Fibroblast of lung (primary cell): ENCODE measurements around the gene PRIM1. TPM values are rescaled to one million over a fixed set of nuclear protein-coding genes. Genes with fewer than 3 reads are reported as not detected.

ENCODE experiments used
- DNase-seq, 2 donors: peaks; one replicate each; pipeline versions ENCODE4 v3.0.0 to v3.0.0-alpha.2; 2010; ENCODE audit warnings: low read depth in 2 of 2
- H2AFZ ChIP-seq: 2 replicates; pipeline ENCODE4 v1.5.1; 2012; ENCODE audit warnings: low read length, control low read depth, inconsistent platforms
- H3K27ac ChIP-seq: 2 replicates; pipeline ENCODE4 v1.5.1; 2011; ENCODE audit warnings: low read length, control low read depth; ENCODE audit not compliant: insufficient read depth
- H3K27me3 ChIP-seq: 2 replicates; pipeline ENCODE4 v1.5.1; 2011; ENCODE audit warnings: mild to moderate bottlenecking, low read length; ENCODE audit not compliant: control insufficient read depth, insufficient read depth
- H3K36me3 ChIP-seq: 2 replicates; pipeline ENCODE4 v1.5.1; 2011; ENCODE audit warnings: low read length; ENCODE audit not compliant: control insufficient read depth, insufficient read depth
- H3K4me1 ChIP-seq: 2 replicates; pipeline ENCODE4 v1.5.1; 2011; ENCODE audit warnings: low read length; ENCODE audit not compliant: control insufficient read depth, insufficient read depth; ENCODE audit errors: extremely low read depth
- H3K4me2 ChIP-seq: 2 replicates; pipeline ENCODE4 v1.5.1; 2011; ENCODE audit warnings: low read length, control low read depth; ENCODE audit not compliant: insufficient read depth; ENCODE audit errors: extremely low read depth
- H3K4me3 ChIP-seq, 4 experiments: fragments of 200-600 bp in 1 of 4; sonication (generic) in 1 of 4; replicated peaks in 1 of 4; 2 replicates each; pipeline ENCODE4 v1.5.1; 2011 to 2016; ENCODE audit warnings: low read length in 4 of 4, low read depth in 3 of 4, mild to moderate bottlenecking in 3 of 4, control low read depth in 2 of 4, inconsistent platforms in 1 of 4, mixed read lengths in 1 of 4; ENCODE audit not compliant: insufficient read depth in 1 of 4; ENCODE audit errors: control extremely low read depth in 1 of 4
- H3K79me2 ChIP-seq: 2 replicates; pipeline ENCODE4 v1.5.1; 2012; ENCODE audit warnings: mild to moderate bottlenecking, low read length, inconsistent platforms; ENCODE audit not compliant: control insufficient read depth, insufficient read depth
- H3K9ac ChIP-seq: 2 replicates; pipeline ENCODE4 v1.5.1; 2011; ENCODE audit warnings: mild to moderate bottlenecking, low read length, control low read depth; ENCODE audit not compliant: insufficient read depth
- H3K9me3 ChIP-seq: 2 replicates; pipeline ENCODE4 v1.5.1; 2012; ENCODE audit warnings: low read depth, low read length; ENCODE audit not compliant: control insufficient read depth, insufficient read depth
- H4K20me1 ChIP-seq: 2 replicates; pipeline ENCODE4 v1.5.1; 2011; ENCODE audit warnings: low read length; ENCODE audit not compliant: control insufficient read depth, insufficient read depth; ENCODE audit errors: extremely low read depth
- EZH2 ChIP-seq: IDR thresholded peaks from 2 replicates; pipeline ENCODE4 v1.5.1; 2012; ENCODE audit warnings: low read length, control low read depth, mild to moderate bottlenecking; ENCODE audit errors: missing control alignments
- polyA plus RNA-seq, 2 donors: library from polyadenylated mRNA; depleted of rRNA in 1 of 2; stranded (reverse) in 1 of 2; unstranded in 1 of 2; fragments of >200 nt; gene quantifications; 2 replicates each; pipeline ENCODE4 v1.2.1, GENCODE V29; 2011 to 2012; ENCODE audit warnings: missing spikeins in 1 of 2
- total RNA-seq: library from RNA; depleted of rRNA; stranded (reverse); fragments of >200 nt; gene quantifications from 2 replicates; pipeline ENCODE4 v1.2.1, GENCODE V29; 2014
- TF ChIP-seq, protein P1 (sequence below), 2 donors: IDR thresholded peaks in 1 of 2; conservative IDR thresholded peaks in 1 of 2; 1 replicate in 1 of 2; 2 replicates in 1 of 2; pipeline ENCODE4 v1.5.1; 2011 to 2012; ENCODE audit warnings: low read length in 2 of 2, control low read depth in 1 of 2, inconsistent platforms in 1 of 2, low read depth in 1 of 2, mild to moderate bottlenecking in 1 of 2

PRIM1 gene
- total and polyA plus RNA-seq, 2 donors (not counting 1 experiment from before 2014, with no cell fraction given) = 6.1 to 7.1 TPM

DNA sequence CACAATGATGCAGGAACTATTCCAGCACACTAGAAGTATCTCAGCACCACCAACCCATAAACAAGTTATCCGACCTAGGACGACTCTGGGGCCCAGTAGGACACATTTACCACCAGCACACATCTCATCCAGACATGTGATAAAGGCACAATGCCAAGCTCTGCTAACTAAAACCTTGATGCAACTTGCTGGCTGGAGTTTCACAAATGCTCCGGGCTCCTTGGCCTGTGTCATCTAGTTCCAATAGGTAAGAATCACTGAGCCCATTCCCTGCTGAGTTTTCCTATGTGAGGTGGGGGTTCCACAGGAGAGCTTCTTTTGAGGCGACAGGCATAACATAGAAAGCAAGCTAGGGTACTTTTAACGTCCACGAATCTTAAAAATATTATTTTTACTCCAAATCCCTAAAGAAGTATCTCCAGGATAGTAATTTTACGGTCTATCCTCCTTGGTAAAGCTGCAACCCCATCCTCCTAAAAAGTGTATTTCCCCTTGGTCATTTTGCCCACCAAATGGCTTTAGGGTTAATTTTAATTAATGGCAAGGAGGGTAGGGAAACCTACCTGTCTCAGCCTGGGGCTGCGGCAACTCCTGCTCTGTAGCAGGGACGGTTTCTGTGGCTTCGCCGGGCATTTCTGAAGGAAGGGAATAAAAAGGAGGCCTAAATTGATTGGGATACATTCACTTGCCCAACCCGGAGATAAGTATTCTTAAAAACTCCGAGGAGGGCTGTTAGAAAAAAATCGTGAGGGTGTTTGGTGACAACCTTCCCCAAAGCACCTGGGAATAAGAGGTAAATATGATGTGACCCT lies 28.0 kb downstream of the PRIM1 start:
- no peak for TF ChIP-seq EZH2
- Histone ChIP-seq H2AFZ (no peak overlapping the region), H3K79me2 (peaks cover 60% of the 10 kb centered on the region), H3K27ac (peak overlapping the region; percentile 92), H3K9me3 (no peaks in the 10 kb centered on the region), H3K27me3 (no peaks in the 10 kb centered on the region), H3K4me2 (peak overlapping the region; percentile 99), H3K4me3 (peak overlapping the region; percentile 86 to 93 (median 91)), H3K4me1 (peaks cover 7% of the 10 kb centered on the region), H3K9ac (peak overlapping the region; percentile 89), H3K36me3 (peaks cover 12% of the 10 kb centered on the region), H4K20me1 (peaks cover 6% of the 10 kb centered on the region)
- peak; percentile 78 to 91 for DNase-seq

DNA sequence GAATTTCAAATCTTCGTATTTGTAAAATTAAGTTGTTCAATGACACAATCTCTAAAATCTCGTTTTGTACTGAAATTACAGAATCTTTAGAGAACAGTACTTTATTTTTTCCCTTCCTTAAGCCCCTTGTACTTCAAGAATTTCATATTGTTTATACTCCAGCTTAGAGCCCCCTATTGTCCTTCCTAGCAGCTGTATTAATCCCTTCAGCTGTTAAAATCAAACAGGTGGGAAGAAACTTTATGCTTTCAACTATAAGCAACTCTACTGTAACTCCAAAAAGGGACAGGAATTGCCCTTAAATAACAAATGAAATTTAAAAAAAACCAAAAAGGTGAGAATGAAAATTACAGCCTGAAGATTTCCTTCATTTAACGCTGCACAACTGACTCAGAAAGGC lies 28.8 kb downstream of the PRIM1 start:
- Histone ChIP-seq H3K9me3 (no peaks in the 10 kb centered on the region), H3K9ac (peak overlapping the region; percentile 89), H3K36me3 (peaks cover 13% of the 10 kb centered on the region), H3K79me2 (peaks cover 65% of the 10 kb centered on the region), H3K27me3 (no peaks in the 10 kb centered on the region), H3K4me1 (peaks cover 7% of the 10 kb centered on the region), H2AFZ (no peak overlapping the region), H4K20me1 (peaks cover 6% of the 10 kb centered on the region), H3K4me2 (peak overlapping the region; percentile 99), H3K27ac (peak overlapping the region; percentile 92), H3K4me3 (peak overlapping the region; percentile 86 to 93 (median 91))
- no peak for TF ChIP-seq EZH2
- TF ChIP-seq, protein P1, sequence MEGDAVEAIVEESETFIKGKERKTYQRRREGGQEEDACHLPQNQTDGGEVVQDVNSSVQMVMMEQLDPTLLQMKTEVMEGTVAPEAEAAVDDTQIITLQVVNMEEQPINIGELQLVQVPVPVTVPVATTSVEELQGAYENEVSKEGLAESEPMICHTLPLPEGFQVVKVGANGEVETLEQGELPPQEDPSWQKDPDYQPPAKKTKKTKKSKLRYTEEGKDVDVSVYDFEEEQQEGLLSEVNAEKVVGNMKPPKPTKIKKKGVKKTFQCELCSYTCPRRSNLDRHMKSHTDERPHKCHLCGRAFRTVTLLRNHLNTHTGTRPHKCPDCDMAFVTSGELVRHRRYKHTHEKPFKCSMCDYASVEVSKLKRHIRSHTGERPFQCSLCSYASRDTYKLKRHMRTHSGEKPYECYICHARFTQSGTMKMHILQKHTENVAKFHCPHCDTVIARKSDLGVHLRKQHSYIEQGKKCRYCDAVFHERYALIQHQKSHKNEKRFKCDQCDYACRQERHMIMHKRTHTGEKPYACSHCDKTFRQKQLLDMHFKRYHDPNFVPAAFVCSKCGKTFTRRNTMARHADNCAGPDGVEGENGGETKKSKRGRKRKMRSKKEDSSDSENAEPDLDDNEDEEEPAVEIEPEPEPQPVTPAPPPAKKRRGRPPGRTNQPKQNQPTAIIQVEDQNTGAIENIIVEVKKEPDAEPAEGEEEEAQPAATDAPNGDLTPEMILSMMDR (conservative IDR thresholded peaks at IDR 0.05 in 1 of 2, IDR thresholded peaks at IDR 0.05 in 1 of 2; ENCODE audit: low read depth in 1 of 2, low read length in 2 of 2) = no peak
- DNase-seq = no peak

DNA sequence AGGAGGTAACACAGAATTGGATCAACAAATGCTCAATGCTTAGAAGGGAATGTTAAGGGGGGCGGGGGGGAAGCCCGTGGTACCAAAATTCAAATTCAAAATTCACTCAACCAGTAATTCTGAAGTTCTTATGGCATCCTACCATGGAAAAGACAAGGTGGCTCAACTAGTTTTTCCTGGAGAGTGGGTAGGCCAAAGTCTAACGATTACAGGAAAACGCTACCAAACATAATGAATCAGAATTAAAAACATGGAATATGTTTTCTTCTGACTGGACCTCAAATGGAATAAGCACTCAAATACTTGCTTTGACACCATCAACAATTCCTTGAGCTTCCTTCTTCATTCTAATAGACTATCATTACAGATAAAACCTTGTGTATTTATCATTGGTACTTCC lies 29.3 kb downstream of the PRIM1 start:
- peaks cover 13% of the 10 kb centered on the region for H3K36me3 ChIP-seq
- H3K9me3 ChIP-seq = no peaks in the 10 kb centered on the region
- H2AFZ ChIP-seq = no peak overlapping the region
- peaks cover 7% of the 10 kb centered on the region for H3K4me1 ChIP-seq
- no peaks in the 10 kb centered on the region for H3K27me3 ChIP-seq
- no peak overlapping the region for H3K9ac ChIP-seq
- peak overlapping the region; percentile 86 to 93 (median 91) for H3K4me3 ChIP-seq
- no peak for DNase-seq
- H3K79me2 ChIP-seq = peaks cover 68% of the 10 kb centered on the region
- no peak for TF ChIP-seq EZH2
- TF ChIP-seq, protein P1 (conservative IDR thresholded peaks at IDR 0.05 in 1 of 2, IDR thresholded peaks at IDR 0.05 in 1 of 2; ENCODE audit: low read depth in 1 of 2, low read length in 2 of 2) = no peak
- H3K27ac ChIP-seq = no peak overlapping the region
- peaks cover 6% of the 10 kb centered on the region for H4K20me1 ChIP-seq
- peak overlapping the region; percentile 99 for H3K4me2 ChIP-seq
